ENCODE results near the gene GAMT.

Gene GAMT

DNA sequence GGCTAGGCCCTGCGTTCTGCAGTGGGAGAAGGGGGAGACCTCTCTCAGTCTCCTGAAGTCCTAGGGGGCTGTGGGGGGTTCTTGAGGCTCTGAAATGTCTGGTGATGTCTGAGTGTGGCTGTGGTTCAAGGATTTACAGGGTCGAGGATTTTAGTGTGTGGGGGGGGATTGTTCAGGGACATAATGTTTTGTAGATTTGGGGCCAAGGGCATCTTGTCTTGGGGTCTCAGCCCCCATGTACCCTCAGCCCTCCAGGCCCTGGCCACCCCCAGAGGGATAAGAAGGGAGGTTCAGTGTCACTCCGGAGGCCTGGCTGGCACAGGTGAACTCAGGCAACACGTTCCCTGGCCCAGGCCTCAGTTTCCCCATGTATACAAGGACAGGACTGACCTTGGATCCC, 46.2 kb upstream of the GAMT start:
- Histone ChIP-seq H3K27ac (ENCODE audit: low read length) (no peak overlapping the region), H4K20me1 (ENCODE audit: insufficient read depth, low read length) (no peaks in the 10 kb centered on the region; the same call in 1 of the 2 replicates), H3K9me3 (replicated peaks; ENCODE audit: insufficient read depth, low read length) (no peaks in the 10 kb centered on the region), H3K36me3 (replicated peaks; ENCODE audit: insufficient read depth, low read length) (no peaks in the 10 kb centered on the region), H3F3A (ENCODE audit: insufficient read depth, low read length) (peaks cover 32% of the 10 kb centered on the region), H3K4me3 (ENCODE audit: low read length) (no peak overlapping the region), H3K4me1 (ENCODE audit: low read length) (peaks cover 19% of the 10 kb centered on the region), H2AFZ (ENCODE audit: low read length) (no peak overlapping the region), H3K9ac (ENCODE audit: low read length) (no peak overlapping the region), H3K9me2 (replicated peaks; ENCODE audit: insufficient read depth, low read length) (no peaks in the 10 kb centered on the region), H3K4me2 (ENCODE audit: low read depth, low read length) (no peak overlapping the region), H3K27me3 (replicated peaks; ENCODE audit: insufficient read depth, low read length) (peaks cover 67% of the 10 kb centered on the region), H3K79me2 (ENCODE audit: low read length) (no peaks in the 10 kb centered on the region)
- TF ChIP-seq CTCF (IDR thresholded peaks at IDR 0.05; ENCODE audit: low read length) (no peak), EZH2 (optimal IDR thresholded peaks at IDR 0.05; ENCODE audit: low read depth, low read length) (no peak), EZH2phosphoT487 (IDR thresholded peaks at IDR 0.05; ENCODE audit: low read length) (no peak)
- DNase-seq = no peak

GRCh38 chr19:1446713-1447481, 45.6 kb upstream of the GAMT start:
- Histone ChIP-seq H3K4me3 (ENCODE audit: low read length) (no peak overlapping the region), H3K9ac (ENCODE audit: low read length) (no peak overlapping the region), H4K20me1 (ENCODE audit: insufficient read depth, low read length) (peaks cover 3% of the 10 kb centered on the region; the same call in 1 of the 2 replicates), H3K79me2 (ENCODE audit: low read length) (no peaks in the 10 kb centered on the region), H3K9me3 (replicated peaks; ENCODE audit: insufficient read depth, low read length) (no peaks in the 10 kb centered on the region), H3K4me1 (ENCODE audit: low read length) (peaks cover 24% of the 10 kb centered on the region), H3F3A (ENCODE audit: insufficient read depth, low read length) (peaks cover 38% of the 10 kb centered on the region), H3K27me3 (replicated peaks; ENCODE audit: insufficient read depth, low read length) (peaks cover 60% of the 10 kb centered on the region), H3K9me2 (replicated peaks; ENCODE audit: insufficient read depth, low read length) (no peaks in the 10 kb centered on the region), H3K4me2 (ENCODE audit: low read depth, low read length) (no peak overlapping the region), H2AFZ (ENCODE audit: low read length) (no peak overlapping the region), H3K36me3 (replicated peaks; ENCODE audit: insufficient read depth, low read length) (no peaks in the 10 kb centered on the region), H3K27ac (ENCODE audit: low read length) (no peak overlapping the region)
- DNase-seq = no peak
- TF ChIP-seq EZH2phosphoT487 (IDR thresholded peaks at IDR 0.05; ENCODE audit: low read length) (0 out of 2 replicates have a peak, but pooled peaks have one; percentile 36), EZH2 (optimal IDR thresholded peaks at IDR 0.05; ENCODE audit: low read depth, low read length) (peak; percentile 58), CTCF (IDR thresholded peaks at IDR 0.05; ENCODE audit: low read length) (no peak)

- no peak overlapping the region for H3K4me2 ChIP-seq (ENCODE audit: low read depth, low read length)
- no peak overlapping the region for H3K4me3 ChIP-seq (ENCODE audit: low read length)
- H3K27me3 ChIP-seq (replicated peaks; ENCODE audit: insufficient read depth, low read length) = peaks cover 53% of the 10 kb centered on the region
- TF ChIP-seq EZH2 (optimal IDR thresholded peaks at IDR 0.05; ENCODE audit: low read depth, low read length) = no peak
- no peak for TF ChIP-seq EZH2phosphoT487 (IDR thresholded peaks at IDR 0.05; ENCODE audit: low read length)
- DNase-seq = no peak
- peaks cover 2% of the 10 kb centered on the region for H3K79me2 ChIP-seq (ENCODE audit: low read length)
- H3K36me3 ChIP-seq (replicated peaks; ENCODE audit: insufficient read depth, low read length) = peaks cover 5% of the 10 kb centered on the region; the same call in 1 of the 2 replicates
- H2AFZ ChIP-seq (ENCODE audit: low read length) = no peak overlapping the region
- no peaks in the 10 kb centered on the region for H3K9me2 ChIP-seq (replicated peaks; ENCODE audit: insufficient read depth, low read length)
- no peak overlapping the region for H3K27ac ChIP-seq (ENCODE audit: low read length)
- peaks cover 28% of the 10 kb centered on the region for H3K4me1 ChIP-seq (ENCODE audit: low read length)
- peaks cover 46% of the 10 kb centered on the region for H3F3A ChIP-seq (ENCODE audit: insufficient read depth, low read length)
- peaks cover 3% of the 10 kb centered on the region; the same call in 1 of the 2 replicates for H4K20me1 ChIP-seq (ENCODE audit: insufficient read depth, low read length)
- H3K9ac ChIP-seq (ENCODE audit: low read length) = no peak overlapping the region
- no peaks in the 10 kb centered on the region for H3K9me3 ChIP-seq (replicated peaks; ENCODE audit: insufficient read depth, low read length)
Observed at GRCh38 chr19:1445932-1446712, 44.8 kb upstream of the GAMT start.

Measured in MM.1S (cell line).